HepG2 (cell line): ENCODE results near the gene PEX5L. TPM values are rescaled to one million over a fixed set of nuclear protein-coding genes. Genes with fewer than 3 reads are reported as not detected.

ENCODE experiments used
- ATAC-seq: fragments of 200-7000 bp; cut with Tn5 transposase; 3 replicates; pipeline ENCODE4 v1.9.1; 2020; ENCODE audit warnings: mild to moderate bottlenecking, moderate library complexity
- BruUV-seq: library from RNA; stranded (reverse); fragments of 400-500 nt; replicated peaks from 2 replicates; lab custom pipeline; 2021; lab: Mats Ljungman, UMichigan
- CTCF ChIA-PET: fragments of 300-600 bp; formaldehyde crosslinking; extraction: SDS; loops from one replicate; lab custom pipeline; 2021; ENCODE audit warnings: low total read pairs, inconsistent platforms, low intra/inter-chr PET ratio; lab: Yijun Ruan, JAX
- POLR2A ChIA-PET: fragments of 350-600 bp; sonication (Branson Sonifier 250); formaldehyde crosslinking; loops from one replicate; lab custom pipeline; 2020; ENCODE audit warnings: antibody characterized with exemption, inconsistent platforms; lab: Yijun Ruan, JAX
- DNase-seq: peaks from one replicate; pipeline ENCODE4 v3.0.0-alpha.2; 2015; ENCODE audit warnings: low spot score
- FAIRE-seq: peaks from 3 replicates; lab custom pipeline; 2011; peaks lifted over from hg19 to GRCh38; lab: Jason Lieb, UNC
- H2AFZ ChIP-seq: one replicate; pipeline ENCODE4 v1.6.1; 2011; ENCODE audit warnings: low read length, inconsistent platforms
- H3K27ac ChIP-seq: fragments of 300-600 bp; 3 replicates; pipeline ENCODE4 v1.8.0; 2011; ENCODE audit warnings: mixed run types, mild to moderate bottlenecking, mixed read lengths, low read length, inconsistent platforms; ENCODE audit not compliant: insufficient read depth; ENCODE audit errors: extremely low read length
- H3K27me3 ChIP-seq, 2 experiments: fragments of 200-600 bp in 1 of 2; 2 replicates in 1 of 2; 3 replicates in 1 of 2; pipeline versions ENCODE4 v1.6.0 to v1.8.0; 2011; ENCODE audit warnings: low read length in 2 of 2, mild to moderate bottlenecking in 2 of 2, moderate library complexity in 2 of 2, inconsistent platforms in 1 of 2; ENCODE audit not compliant: insufficient read depth in 2 of 2, control insufficient read depth in 1 of 2
- H3K36me3 ChIP-seq, 2 experiments: fragments of 200-600 bp in 1 of 2; replicated peaks in 1 of 2; 2 replicates in 1 of 2; 3 replicates in 1 of 2; pipeline versions ENCODE4 v1.5.1 to v1.8.0; 2011; ENCODE audit warnings: low read length in 2 of 2, inconsistent platforms in 1 of 2; ENCODE audit not compliant: insufficient read depth in 2 of 2, control insufficient read depth in 1 of 2
- H3K4me1 ChIP-seq: 2 replicates; pipeline ENCODE4 v1.5.1; 2012; ENCODE audit warnings: low read length, inconsistent platforms; ENCODE audit not compliant: insufficient read depth
- H3K4me2 ChIP-seq: 2 replicates; pipeline ENCODE4 v1.6.0; 2011; ENCODE audit warnings: low read depth, low read length, inconsistent platforms
- H3K4me3 ChIP-seq, 3 experiments: fragments of 200-600 bp in 1 of 3; sonication (generic), shearing (Covaris generic) in 1 of 3; replicated peaks in 1 of 3; 2 replicates each; pipeline ENCODE4 v1.5.1; 2011 to 2016; ENCODE audit warnings: low read length in 3 of 3, inconsistent platforms in 2 of 3, low read depth in 2 of 3, mild to moderate bottlenecking in 2 of 3, control low read depth in 1 of 3, mixed read lengths in 1 of 3; ENCODE audit not compliant: insufficient read depth in 1 of 3
- H3K79me2 ChIP-seq: one replicate; pipeline ENCODE4 v1.6.1; 2011; ENCODE audit warnings: low read length, inconsistent platforms; ENCODE audit not compliant: insufficient read depth
- H3K9ac ChIP-seq: 2 replicates; pipeline ENCODE4 v1.6.0; 2011; ENCODE audit warnings: mild to moderate bottlenecking, low read depth, low read length, inconsistent platforms; ENCODE audit not compliant: insufficient read depth
- H3K9me3 ChIP-seq: 2 replicates; pipeline ENCODE4 v1.5.1; 2012; ENCODE audit warnings: mild to moderate bottlenecking, low read length
- H4K20me1 ChIP-seq: 2 replicates; pipeline ENCODE4 v1.6.0; 2011; ENCODE audit warnings: inconsistent platforms, mild to moderate bottlenecking, low read length, moderate library complexity; ENCODE audit not compliant: insufficient read depth
- CTCF ChIP-seq: sonication (generic); formaldehyde crosslinking; IDR thresholded peaks from 2 replicates; pipeline ENCODE4 v1.5.0; 2020; ENCODE audit warnings: mild to moderate bottlenecking, missing genetic modification reagents, moderate library complexity
- DNMT3B ChIP-seq: conservative IDR thresholded peaks from 2 replicates; pipeline ENCODE4 v1.6.1; 2016; ENCODE audit warnings: missing biosample characterization, control low read depth
- DPF2 ChIP-seq: sonication (generic); formaldehyde crosslinking; IDR thresholded peaks from 2 replicates; pipeline ENCODE4 v1.4.0; 2020; ENCODE audit warnings: mild to moderate bottlenecking, low read depth, missing genetic modification reagents, borderline replicate concordance
- KDM5A ChIP-seq: fragments of 200-600 bp; sonication (generic); IDR thresholded peaks from 2 replicates; pipeline ENCODE4 v1.7.0; 2018; ENCODE audit warnings: antibody characterized with exemption, mild to moderate bottlenecking, low read length, borderline replicate concordance
- NFRKB ChIP-seq: fragments of 450-650 bp; IDR thresholded peaks from 2 replicates; pipeline ENCODE4 v1.6.1; 2017
- NONO ChIP-seq, 2 experiments: fragments of 450-650 bp in 1 of 2; sonication (generic) in 1 of 2; formaldehyde crosslinking in 1 of 2; IDR thresholded peaks in 1 of 2; conservative IDR thresholded peaks in 1 of 2; 2 replicates each; pipeline versions ENCODE4 v1.6.1 to v1.8.0; 2017 to 2022; ENCODE audit warnings: mild to moderate bottlenecking in 1 of 2, missing genetic modification reagents in 1 of 2, moderate library complexity in 1 of 2
- PCBP2 ChIP-seq: fragments of 200-400 bp; formaldehyde crosslinking; optimal IDR thresholded peaks from 2 replicates; pipeline ENCODE3; 2018; ENCODE audit warnings: low read length, low read depth; ENCODE audit not compliant: poor library complexity, severe bottlenecking
- TBX2 ChIP-seq: sonication (generic); formaldehyde crosslinking; IDR thresholded peaks from 2 replicates; pipeline ENCODE4 v1.5.0; 2020; ENCODE audit warnings: missing genetic modification reagents, mild to moderate bottlenecking, borderline replicate concordance
- TEF ChIP-seq: sonication (generic); formaldehyde crosslinking; IDR thresholded peaks from 2 replicates; pipeline ENCODE4 v1.5.0; 2020; ENCODE audit warnings: missing genetic modification reagents
- ZBTB7B ChIP-seq: sonication (generic); formaldehyde crosslinking; IDR thresholded peaks from 2 replicates; pipeline ENCODE4 v1.4.0; 2020; ENCODE audit warnings: missing genetic modification reagents
- ZFP36L1 ChIP-seq: sonication (generic); formaldehyde crosslinking; IDR thresholded peaks from 2 replicates; pipeline ENCODE4 v1.8.0; 2022; ENCODE audit warnings: mild to moderate bottlenecking, missing genetic modification reagents, moderate library complexity
- ZFP91 ChIP-seq: sonication (generic); formaldehyde crosslinking; IDR thresholded peaks from 2 replicates; pipeline ENCODE4 v1.9.0; 2022; ENCODE audit warnings: missing genetic modification reagents, mild to moderate bottlenecking, borderline replicate concordance
- ZNF256 ChIP-seq: sonication (generic); formaldehyde crosslinking; conservative IDR thresholded peaks from 2 replicates; pipeline ENCODE4 v1.4.0; 2020; ENCODE audit warnings: missing genetic modification reagents
- ZNF446 ChIP-seq: sonication (generic); formaldehyde crosslinking; IDR thresholded peaks from 2 replicates; pipeline ENCODE4 v1.5.0; 2020; ENCODE audit warnings: mild to moderate bottlenecking, missing genetic modification reagents
- ZNF761 ChIP-seq: sonication (generic); formaldehyde crosslinking; conservative IDR thresholded peaks from 2 replicates; pipeline ENCODE4 v1.4.0; 2020; ENCODE audit warnings: mild to moderate bottlenecking, missing genetic modification reagents
- WGBS: methylation state at CpG from one replicate; pipeline ENCODE4 v1.1.6; 2017; ENCODE audit warnings: low lambda C conversion rate; 5-methylcytosine and 5-hydroxymethylcytosine counted together
- in situ Hi-C: cut with HindIII; loops from 2 replicates; pipeline ENCODE4 v1.10.0; 2017; ENCODE audit warnings: low pct_unique_long_range_greater_than_20kb; ENCODE audit not compliant: extremely low pct_ligation_motif_present
- intact Hi-C: fragments of 100-400 bp; cut with micrococcal nuclease; formaldehyde crosslinking; loops from one replicate; pipeline ENCODE4 v1.10.0; 2022; ENCODE audit not compliant: unreplicated experiment
- polyA plus RNA-seq, 8 experiments: library from polyadenylated mRNA; depleted of rRNA in 3 of 8; stranded (reverse) in 7 of 8; unstranded in 1 of 8; fragments of >200 nt; fragmentation: Illumina TruSeq in 4 of 8; extraction: Trizol in 4 of 8; gene quantifications; 2 replicates each; pipeline versions ENCODE4 v1.2.1 to v1.2.3, GENCODE V29; 2011 to 2016; ENCODE audit warnings: low read depth in 4 of 8, missing spikeins in 1 of 8, mixed read lengths in 1 of 8; ENCODE audit not compliant: insufficient read depth in 1 of 8
- total RNA-seq, 5 experiments: library from RNA; depleted of rRNA; stranded (reverse); fragments of >200 nt; fragmentation: Illumina TruSeq; extraction: Trizol; gene quantifications; 2 replicates each; pipeline ENCODE4 v1.2.3, GENCODE V29; 2016; ENCODE audit warnings: low read depth in 1 of 5

The PEX5L gene
- total and polyA plus RNA-seq, 2 of the 13 experiments (the other 11 are each of a cell fraction or from before 2014, with no cell fraction given), result not detected

GRCh38 chr3:179907784-179908482 lies 128.8 kb downstream of the PEX5L start:
- ChIA-PET CTCF (no interaction called here), POLR2A (no interaction called here)
- intact Hi-C loops (no loop called here), in situ Hi-C loops (no loop called here)
- TF ChIP-seq CTCF (CRISPR knock-in tag) (no peak), ZNF256 (no peak)
- no peak overlapping the region for H3K4me3 ChIP-seq
- ATAC-seq, result no peak
- H3K4me2 ChIP-seq, result no peak overlapping the region
- H3K27me3 ChIP-seq, result no peaks in the 10 kb centered on the region
- no peak for FAIRE-seq
- H3K79me2 ChIP-seq, result no peaks in the 10 kb centered on the region
- no peak for DNase-seq
- no peaks in the 10 kb centered on the region for H3K9me3 ChIP-seq
- WGBS, result 1% methylated on average over 4 of the region's 4 CpGs
- H3K36me3 ChIP-seq, result no peaks in the 10 kb centered on the region
- no peaks in the 10 kb centered on the region for H3K4me1 ChIP-seq
- no peak overlapping the region for H3K9ac ChIP-seq
- H4K20me1 ChIP-seq, result no peaks in the 10 kb centered on the region
- H3K27ac ChIP-seq, result no peak overlapping the region
- no peak overlapping the region for H2AFZ ChIP-seq
- BruUV-seq, result no TSS peak

- H3K9ac ChIP-seq, result no peak overlapping the region
- no peak overlapping the region for H3K27ac ChIP-seq
- DNase-seq (no peak), FAIRE-seq (no peak), ATAC-seq (no peak)
- H3K9me3 ChIP-seq, result no peaks in the 10 kb centered on the region
- H3K4me1 ChIP-seq, result no peaks in the 10 kb centered on the region
- H3K27me3 ChIP-seq, result no peaks in the 10 kb centered on the region
- 19% methylated on average over 9 of the region's 10 CpGs for WGBS
- no peaks in the 10 kb centered on the region for H3K36me3 ChIP-seq
- H3K4me3 ChIP-seq, result no peak overlapping the region
- in situ Hi-C loops (no loop called here), intact Hi-C loops (no loop called here)
- ChIA-PET CTCF (no interaction called here), POLR2A (no interaction called here)
- no peaks in the 10 kb centered on the region for H4K20me1 ChIP-seq
- H3K79me2 ChIP-seq, result no peaks in the 10 kb centered on the region
- no peak overlapping the region for H2AFZ ChIP-seq
- no TSS peak for BruUV-seq
- no peak overlapping the region for H3K4me2 ChIP-seq
- TF ChIP-seq ZFP36L1 (CRISPR knock-in tag) (no peak), ZNF446 (no peak), DNMT3B (no peak), NFRKB (no peak), NONO (IDR thresholded peaks at IDR 0.05) (no peak), NONO (CRISPR knock-in tag; conservative IDR thresholded peaks at IDR 0.05) (no peak), KDM5A (no peak), TBX2 (CRISPR knock-in tag) (no peak), ZFP91 (no peak), ZNF761 (CRISPR knock-in tag) (no peak), TEF (CRISPR knock-in tag) (no peak), ZBTB7B (CRISPR knock-in tag) (no peak), PCBP2 (no peak), DPF2 (CRISPR knock-in tag) (no peak)
Observed at GRCh38 chr3:179902061-179902460, 134.7 kb downstream of the PEX5L start.
